ENCODE measurements around the gene TIMM23.
A peak's percentile ranks its signal among the peaks of the same experiment; 100 is the strongest.

DNA sequence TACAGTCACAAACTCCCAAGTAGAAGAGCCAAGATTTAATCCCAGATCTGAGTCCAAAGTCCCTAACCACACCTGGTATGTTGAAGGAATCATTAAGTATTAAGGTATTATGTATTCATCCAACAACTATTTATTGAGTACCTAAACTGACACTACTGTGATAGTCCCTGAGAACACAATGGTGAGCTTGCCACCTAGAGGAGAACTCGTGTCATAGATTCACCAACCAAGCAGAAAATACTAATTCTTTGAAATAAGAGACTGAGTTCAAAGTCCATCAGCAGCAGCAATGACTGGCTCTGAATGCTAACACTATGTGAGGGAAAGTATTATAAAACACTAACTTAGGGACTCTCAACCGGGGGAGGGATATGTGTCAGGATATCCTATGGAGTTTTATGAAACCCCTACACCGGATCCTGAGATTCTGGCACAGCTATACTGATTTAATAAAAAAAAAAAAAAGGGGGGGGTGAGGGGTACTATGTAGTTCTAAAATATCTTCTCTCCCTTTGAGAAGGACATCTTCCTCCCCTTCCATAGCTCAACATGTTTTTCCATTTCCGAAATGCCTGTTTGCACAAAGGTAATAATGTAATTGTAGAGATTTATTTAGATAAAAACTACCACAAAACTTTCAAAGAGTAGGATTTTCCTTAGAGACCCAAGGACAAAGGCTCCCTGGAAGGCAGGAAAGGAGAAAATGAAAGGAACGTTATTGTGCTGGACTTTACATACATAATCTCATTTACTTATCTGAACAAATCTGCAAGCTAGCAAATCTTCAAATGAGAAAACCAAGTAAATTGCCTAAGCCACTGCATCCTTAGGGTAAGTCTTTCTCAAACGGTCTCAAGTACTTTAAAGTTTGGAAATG lies 56.5 kb downstream of the TIMM23 start:
- TF ChIP-seq, protein P1, sequence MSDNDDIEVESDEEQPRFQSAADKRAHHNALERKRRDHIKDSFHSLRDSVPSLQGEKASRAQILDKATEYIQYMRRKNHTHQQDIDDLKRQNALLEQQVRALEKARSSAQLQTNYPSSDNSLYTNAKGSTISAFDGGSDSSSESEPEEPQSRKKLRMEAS (IDR thresholded peaks at IDR 0.05; ENCODE audit: insufficient read depth, insufficient read length): no peak
- TF ChIP-seq, protein P2, sequence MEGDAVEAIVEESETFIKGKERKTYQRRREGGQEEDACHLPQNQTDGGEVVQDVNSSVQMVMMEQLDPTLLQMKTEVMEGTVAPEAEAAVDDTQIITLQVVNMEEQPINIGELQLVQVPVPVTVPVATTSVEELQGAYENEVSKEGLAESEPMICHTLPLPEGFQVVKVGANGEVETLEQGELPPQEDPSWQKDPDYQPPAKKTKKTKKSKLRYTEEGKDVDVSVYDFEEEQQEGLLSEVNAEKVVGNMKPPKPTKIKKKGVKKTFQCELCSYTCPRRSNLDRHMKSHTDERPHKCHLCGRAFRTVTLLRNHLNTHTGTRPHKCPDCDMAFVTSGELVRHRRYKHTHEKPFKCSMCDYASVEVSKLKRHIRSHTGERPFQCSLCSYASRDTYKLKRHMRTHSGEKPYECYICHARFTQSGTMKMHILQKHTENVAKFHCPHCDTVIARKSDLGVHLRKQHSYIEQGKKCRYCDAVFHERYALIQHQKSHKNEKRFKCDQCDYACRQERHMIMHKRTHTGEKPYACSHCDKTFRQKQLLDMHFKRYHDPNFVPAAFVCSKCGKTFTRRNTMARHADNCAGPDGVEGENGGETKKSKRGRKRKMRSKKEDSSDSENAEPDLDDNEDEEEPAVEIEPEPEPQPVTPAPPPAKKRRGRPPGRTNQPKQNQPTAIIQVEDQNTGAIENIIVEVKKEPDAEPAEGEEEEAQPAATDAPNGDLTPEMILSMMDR (IDR thresholded peaks at IDR 0.05; ENCODE audit: extremely low read depth in 1 of 2, insufficient read depth in 1 of 2, low read depth in 1 of 2, low read length in 2 of 2): peak; percentile 41 to 62
- TF ChIP-seq POLR2A (IDR thresholded peaks at IDR 0.05; ENCODE audit: low read depth, low read length) (no peak), EZH2 (IDR thresholded peaks at IDR 0.05; ENCODE audit: borderline replicate concordance, low read depth, low read length, severe bottlenecking) (no peak), MYC (IDR thresholded peaks at IDR 0.05; ENCODE audit: low read depth, low read length) (no peak), POLR2AphosphoS5 (IDR thresholded peaks at IDR 0.05; ENCODE audit: insufficient read depth, low read depth, low read length) (no peak)

Measured in endothelial cell of umbilical vein (primary cell).